HG02852 (cell line): ENCODE measurements around the gene AMER1.

Experiments used
- ATAC-seq: cut with Tn5 transposase; IDR thresholded peaks from one replicate; pipeline ENCODE4 v1.9.1; 2021; ENCODE audit warnings: mild to moderate bottlenecking, moderate library complexity; ENCODE audit not compliant: unreplicated experiment

The AMER1 gene

DNA sequence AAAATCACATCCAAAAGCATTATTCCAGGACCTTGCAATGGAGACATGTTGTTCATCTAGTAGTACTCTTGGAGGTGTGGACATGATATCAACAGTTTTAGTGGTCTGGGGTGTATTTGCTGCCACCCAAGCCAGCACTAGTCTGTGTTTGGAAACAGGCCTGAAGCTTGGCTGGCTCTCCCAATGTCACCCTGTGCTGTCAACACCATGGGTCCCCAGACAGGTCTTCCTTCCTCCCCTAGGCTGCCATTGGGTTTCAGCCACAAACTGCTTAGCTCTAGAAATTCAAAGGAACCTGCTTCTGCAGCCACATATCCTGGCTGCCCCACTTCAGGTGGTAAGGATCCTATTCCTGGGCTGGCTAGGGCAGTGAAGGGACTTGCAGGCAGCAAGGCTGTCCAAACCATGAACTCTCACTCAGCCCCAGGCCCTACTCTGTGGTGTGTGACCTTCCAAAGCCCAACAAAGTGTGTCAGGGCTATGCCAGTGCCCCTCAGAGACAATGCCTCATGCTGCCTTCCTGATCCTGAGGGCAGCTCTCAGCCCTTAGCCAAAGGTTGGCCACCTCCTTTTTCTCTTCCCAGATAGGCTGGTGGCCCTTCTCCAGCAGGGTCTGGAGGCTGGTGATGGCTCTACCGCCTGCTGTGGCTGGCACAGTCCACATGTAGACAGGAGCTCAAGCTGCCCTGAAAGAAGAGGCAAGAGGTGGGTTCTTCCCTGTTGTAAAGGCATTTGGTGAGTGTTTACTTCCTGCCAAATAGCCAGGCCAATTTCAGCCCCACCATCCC lies 18.3 kb downstream of the AMER1 start:
- ATAC-seq, result no peak

DNA sequence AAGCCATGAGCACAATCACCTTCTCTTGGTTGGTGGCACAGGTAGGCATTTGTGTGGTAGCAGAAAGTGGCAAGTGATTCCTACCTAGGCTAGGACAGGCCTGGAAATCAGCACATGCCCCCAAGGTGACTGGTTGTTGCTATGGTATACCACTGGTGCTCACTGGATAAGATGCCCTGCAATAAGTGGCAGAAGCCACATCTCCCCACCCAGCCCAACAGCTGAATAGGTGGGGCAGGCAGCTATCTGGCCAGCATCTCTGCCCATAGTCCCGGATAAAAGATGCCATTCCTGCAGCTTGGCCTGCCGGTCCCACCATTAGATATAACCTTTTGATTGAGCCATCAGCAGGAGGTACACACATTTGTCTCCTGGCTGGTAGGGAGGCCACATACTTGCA lies 21.1 kb downstream of the AMER1 start:
- ATAC-seq, result no peak

- ATAC-seq, result no peak
Observed at GRCh38 chrX:64182208-64182607, 23.3 kb downstream of the AMER1 start.

DNA sequence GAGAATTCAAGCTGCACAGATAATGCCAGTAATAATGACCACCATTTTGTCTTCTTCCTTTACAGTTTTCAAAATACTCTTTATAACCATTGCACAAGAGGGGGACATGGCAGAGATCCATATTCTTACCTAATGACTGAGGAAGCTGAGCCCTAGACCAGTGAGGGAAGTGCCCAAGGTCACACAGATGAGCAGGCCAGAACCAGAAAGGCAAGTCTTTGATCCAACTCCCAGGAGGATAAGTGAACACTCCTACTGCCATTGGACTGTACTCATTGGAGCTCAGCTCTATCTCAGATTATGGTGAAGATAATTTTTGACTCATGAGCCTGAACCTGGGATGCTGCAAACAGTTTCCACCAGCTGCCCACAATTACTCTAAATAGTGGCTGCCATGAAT lies 28.6 kb downstream of the AMER1 start:
- no peak for ATAC-seq

DNA sequence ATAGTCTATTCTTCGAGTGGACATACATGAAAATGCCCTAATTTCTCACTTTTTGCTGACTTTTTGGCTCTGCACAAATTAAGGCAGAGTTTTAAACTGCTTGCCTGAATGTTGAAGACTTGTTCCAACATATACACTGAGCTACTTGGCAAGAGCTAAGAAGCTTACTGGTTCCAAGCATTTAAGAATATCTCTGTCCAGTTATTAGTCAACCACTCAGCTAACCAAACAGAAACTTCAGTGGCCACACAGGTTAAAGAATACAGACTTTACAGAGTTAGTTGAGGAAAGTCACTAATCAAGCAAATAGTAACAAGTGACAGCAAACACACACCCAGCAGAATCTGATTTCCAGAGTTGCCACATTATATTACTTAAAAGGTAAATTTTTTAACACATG lies 35.5 kb downstream of the AMER1 start:
- no peak for ATAC-seq

- no peak for ATAC-seq
Observed at GRCh38 chrX:64152857-64153256, 52.7 kb downstream of the AMER1 start.

GRCh38 chrX:64151911-64152310 lies 53.6 kb downstream of the AMER1 start:
- ATAC-seq, result no peak

GRCh38 chrX:64150775-64151174 lies 54.7 kb downstream of the AMER1 start:
- ATAC-seq, result peak; percentile 60
